AG08395 (cell line): Measurements from ENCODE around the gene ENAH.
"Not testable (repeated sequence)": the region's sequence is repeated elsewhere in the genome, so short reads cannot be mapped to it uniquely, and the experiment has no call there.

Experiments
- DNase-seq: peaks from one replicate; pipeline ENCODE4 v3.0.0; 2012; ENCODE audit warnings: mixed read lengths, low spot score

The ENAH gene

DNA sequence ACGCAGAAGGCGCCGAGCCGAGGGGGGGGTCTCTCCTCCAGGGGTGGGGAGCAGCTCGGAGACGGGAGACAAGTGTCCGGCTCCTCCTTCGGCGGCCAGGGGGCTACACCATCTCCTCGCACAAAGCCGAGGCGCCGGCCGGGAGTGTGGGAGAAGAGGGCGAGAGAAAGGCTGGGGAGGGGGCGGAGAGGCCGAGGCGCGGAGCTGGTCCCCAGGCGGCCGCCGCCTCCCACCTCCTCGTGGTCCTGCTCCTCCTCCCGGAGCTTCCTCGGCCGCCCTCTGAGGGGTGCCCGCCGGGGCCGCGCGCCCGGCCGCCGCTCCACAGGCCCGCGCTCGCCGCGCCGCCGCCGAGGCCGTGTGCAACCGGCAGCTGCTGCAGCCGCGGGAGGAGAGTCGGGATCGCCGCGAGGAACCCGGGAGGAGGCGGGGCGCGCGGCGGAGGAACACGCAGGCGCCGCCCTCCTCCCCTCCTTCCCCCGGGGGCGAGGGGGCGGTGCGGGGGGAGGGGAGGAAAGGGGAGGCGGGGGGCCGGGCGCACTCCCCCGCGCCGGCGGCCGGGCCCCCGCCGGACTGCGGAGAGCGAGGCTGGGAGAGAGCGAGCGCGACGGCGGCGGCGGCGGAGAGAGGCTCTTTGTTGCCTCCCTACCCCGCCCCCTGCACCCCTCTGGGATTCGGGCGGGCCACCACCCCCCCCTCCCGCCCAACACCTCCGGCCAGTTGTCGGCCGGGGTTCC, at the start of gene ENAH:
Gene ENAH, minus strand, starts transcription at position 395 of the 734 bp plus-strand sequence. CDS start 433 bp downstream, outside the sequence.
- DNase-seq = peak; percentile 87

DNA sequence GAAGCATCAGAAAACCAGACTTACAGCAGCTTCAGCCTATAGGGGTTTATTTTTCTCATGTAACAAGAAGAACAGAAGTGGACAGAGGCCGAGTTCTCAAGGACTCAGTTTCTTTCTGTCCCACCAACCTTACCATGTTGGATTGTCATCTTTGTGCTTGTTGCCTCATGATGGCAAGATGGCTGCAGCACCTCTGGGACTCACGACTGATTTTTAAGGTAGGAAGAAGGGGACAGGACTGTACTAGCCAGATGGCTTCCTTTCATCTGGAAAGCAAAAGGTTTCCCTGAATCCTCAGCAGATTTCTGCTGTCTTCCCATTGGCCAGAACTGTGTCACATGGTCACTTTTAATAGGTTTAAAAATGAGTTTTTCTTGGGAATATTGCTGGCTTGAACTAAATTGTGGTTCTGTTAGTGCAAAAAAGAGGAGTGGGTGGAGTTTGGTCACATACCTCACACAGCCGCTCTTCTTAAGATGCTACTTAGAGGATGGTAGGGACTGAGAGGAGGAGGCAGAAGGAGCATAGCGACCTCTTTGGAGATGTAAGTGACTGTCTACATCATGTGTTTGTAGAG, 48.1 kb upstream of the ENAH start:
- peak; percentile 43 for DNase-seq

DNA sequence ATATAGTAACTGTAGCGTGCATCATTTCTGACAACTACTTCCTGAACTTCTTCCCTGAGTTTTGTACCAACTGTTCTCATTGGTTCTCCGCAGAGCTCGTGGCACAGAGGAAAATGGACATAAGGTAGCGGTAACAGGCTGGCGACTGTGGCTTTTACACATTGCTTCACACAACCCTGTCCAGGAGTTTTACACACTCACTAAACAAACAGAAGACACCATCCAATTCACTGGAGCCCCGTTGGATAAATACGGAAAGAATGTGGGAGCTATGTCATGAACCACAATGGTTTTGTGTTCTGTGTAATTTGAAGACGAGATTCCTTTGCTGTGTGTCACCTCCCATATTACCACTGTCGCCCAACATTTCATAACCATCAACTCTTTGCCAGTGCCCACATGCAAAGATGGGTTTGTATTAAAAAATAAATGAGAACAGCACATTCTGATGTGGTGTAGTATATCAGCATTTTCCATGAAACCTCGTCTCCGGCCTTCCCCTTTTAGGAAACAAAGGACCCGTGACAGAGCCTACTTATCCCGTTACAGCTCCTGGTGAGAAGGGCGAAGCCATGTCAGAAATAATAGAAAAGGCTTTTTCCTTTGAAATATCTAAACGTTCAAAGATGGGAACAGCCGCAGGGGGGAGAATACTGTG, 47.4 kb upstream of the ENAH start:
- DNase-seq = peak; percentile 90

DNA sequence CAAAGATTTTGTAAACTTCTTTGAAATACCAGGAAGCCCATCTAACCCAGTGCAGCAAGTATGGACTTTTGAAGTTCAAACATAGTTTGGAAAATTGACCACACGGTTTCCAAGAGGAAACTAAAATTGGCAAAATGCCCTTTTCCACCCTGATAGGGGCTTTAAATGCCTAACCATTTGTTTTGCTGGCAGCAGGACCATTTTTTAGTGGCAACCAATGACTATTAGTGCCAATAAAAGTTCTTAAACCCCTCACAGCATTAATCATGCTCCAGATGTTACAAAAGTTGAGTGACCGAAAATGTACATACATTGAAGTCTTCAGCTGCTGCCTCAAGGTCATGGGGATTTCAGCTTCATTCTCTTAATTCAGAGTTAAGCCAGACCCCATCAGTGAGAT, 46.4 kb upstream of the ENAH start:
- DNase-seq = no peak

DNA sequence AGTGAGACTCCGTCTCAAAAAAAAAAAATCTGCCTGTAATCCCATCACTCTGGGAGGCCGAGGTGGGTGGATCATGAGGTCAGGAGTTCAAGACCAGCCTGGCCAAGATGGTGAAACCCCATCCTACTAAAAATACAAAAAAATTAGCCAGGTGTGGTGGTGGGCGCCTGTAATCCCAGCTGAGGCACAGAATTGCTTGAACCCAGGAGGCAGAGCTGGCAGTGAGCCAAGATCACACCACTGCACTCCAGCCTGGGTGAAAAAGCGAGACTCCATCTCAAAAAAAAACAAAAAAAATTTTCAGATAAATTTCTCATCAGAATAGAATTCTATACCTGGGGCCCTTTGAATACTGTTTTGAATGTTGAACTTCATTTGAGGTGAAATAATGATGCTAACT, 45.3 kb upstream of the ENAH start:
- not testable (repeated sequence) for DNase-seq

DNA sequence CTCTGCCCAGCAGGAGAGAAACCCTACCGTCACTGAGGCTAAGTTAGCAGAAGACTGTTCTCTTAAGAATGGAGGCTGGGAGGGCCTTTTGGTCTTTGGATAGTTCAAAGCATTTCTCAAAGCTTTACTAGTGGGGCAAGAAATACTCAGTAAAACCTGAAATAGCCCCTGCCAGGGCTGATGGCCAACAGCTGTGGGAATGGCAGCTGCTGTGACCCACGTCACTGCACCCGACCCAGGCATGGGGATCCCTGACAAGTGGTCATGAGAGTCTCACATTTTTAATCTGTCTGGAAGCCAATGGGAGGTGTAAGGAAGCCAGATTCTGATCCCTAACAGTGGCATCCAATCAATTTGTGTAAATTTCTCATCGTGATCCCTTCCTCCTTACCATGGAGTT, 44.5 kb upstream of the ENAH start:
- no peak for DNase-seq

DNA sequence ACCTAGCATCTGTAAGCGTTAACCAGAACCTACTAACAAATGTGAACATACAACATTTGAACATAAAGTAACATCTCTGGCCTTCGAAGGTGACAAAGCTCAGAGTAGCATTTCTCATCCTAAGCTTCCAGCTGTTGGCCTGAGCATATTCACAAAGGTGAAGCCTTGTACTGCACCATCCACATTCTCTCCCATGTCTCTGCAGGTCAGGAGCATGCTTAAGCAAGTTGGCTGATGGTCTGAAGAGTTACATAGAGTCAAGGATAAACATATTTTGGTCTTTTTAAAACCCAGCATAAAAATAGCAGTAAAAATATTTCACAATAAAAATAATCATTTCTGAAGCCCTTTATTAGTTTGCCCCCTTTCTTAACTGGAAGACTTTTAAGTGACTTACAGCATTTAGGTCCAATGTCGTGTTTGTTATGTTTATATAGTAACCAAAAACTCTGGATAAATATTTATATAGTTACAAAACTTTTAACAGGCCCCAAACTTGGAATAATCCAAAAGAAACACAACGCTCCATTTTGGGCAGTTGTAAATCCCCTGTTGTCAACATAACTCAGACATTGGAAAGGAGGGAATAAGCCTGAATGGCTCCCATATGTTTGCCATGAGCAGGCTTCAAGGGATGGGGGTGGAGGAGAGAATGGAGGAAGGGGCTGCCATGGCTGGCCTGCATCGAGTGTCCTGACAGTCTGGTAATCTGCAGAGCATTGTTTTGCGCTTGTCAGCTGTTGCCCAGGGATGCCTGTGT, 42.8 kb upstream of the ENAH start:
- no peak for DNase-seq

DNA sequence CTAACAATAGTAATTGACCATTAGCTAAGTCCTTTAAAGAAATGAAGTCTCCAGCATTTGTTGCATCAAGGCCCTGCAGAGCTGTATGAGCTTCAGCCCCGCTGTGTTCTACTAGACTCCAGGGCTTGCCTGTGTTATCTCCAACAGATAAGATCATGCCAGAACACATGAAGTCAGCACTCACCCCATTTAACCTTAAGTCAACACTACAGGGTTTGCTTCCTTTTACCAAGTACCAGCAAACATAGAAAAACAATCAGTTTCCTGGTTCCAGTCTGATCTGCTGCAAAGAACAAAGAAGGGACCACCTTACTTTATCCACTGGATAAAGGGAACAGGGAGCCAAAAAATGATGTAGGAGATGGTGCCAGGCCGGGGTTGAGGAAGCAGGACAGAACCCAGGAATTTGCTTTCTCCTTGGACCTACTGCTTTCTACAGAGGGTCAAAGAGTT, 41.3 kb upstream of the ENAH start:
- DNase-seq = no peak

DNA sequence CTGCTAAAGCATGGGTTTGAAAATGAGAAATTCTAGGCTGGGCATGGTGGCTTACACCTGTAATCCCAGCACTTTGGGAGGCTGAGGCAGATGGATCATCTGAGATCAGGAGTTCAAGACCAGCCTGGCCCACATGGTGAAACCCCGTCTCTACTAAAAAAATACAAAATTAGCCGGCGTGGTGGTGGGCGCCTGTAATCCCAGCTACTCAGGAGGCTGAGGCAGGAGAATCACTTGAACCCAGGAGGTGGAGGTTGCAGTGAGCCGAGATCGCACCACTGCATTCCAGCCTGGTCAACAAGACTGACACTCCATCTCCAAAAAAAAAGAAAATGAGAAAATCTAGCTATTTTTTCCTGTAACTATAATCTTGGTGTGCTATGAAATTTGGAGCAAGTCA, 40.8 kb upstream of the ENAH start:
- DNase-seq = not testable (repeated sequence)

DNA sequence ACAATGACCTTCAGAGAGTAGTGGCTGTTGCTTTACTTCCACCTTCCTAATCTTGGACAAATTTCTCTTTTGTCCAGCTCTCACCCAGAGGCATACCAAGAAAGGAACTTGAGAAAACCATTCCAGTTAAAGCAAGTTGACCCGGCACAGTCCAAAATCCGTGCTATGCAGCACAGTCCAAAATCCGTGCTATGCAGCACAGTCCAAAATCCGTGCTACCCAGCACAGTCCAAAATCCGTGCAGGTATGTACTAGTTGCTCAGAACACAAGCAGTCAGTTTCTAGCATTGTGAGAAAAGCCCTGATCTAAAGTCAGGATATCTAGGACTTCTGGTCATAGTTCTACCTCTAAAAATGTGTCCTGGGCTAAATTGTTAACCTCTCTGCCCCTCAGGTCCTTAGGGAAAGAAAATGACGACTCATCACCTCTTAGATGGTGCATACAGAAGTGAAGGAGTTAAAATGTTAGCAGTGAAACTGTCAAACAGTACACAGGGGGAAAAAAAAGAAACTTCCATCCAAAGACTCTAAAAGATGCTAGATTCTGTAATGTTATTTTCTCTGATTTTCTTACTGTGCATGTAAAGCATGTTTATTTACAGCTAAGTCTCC, 40.3 kb upstream of the ENAH start:
- DNase-seq = no peak

DNA sequence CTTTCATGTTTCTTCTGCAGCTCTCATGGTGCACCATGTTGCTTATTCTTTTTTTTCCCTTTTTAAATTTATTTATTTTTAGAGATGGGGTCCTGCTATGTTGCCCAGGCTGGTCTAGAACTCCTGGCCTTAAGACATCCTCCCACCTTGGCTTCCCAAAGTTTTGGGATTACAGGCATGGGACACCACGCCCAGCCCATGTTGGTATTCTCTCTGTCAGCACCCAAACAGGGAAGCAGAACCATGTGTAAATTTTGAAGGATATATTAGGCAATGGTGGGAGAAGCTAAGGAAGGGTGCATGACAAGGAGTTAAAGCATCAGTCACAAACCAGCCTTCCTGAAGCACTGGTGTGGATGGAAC, 39.6 kb upstream of the ENAH start:
- DNase-seq = no peak

DNA sequence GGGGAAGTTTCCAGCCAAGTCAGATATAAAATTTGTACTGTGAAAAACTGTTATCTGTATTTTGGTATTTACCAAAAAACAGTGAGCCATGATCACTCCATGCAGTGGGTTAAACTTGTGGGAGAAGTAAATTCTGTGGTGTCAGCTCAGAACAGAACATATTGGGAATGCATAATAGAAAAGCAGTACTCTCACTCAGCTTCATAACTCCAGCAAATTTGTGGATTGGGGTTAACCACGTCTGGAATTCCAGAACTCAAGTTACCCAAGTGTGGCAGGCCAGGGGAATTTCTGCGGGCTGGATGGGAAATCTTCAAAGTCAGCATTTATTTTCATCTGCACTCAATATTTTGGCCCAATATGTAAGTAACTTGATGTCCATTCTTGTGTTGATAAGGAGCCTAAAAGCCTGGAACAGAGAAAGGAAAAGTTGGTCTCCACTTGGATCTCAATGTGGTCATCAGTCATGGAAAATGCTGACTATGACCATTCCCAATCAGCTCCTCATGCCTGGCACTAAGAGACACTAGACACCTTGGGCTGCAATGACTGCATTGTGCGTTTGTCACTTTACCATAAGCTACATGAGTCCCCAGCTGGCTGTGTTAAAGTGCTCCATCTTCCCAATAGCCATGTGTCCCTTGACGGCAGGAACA, 39.1 kb upstream of the ENAH start:
- DNase-seq = peak; percentile 80

DNA sequence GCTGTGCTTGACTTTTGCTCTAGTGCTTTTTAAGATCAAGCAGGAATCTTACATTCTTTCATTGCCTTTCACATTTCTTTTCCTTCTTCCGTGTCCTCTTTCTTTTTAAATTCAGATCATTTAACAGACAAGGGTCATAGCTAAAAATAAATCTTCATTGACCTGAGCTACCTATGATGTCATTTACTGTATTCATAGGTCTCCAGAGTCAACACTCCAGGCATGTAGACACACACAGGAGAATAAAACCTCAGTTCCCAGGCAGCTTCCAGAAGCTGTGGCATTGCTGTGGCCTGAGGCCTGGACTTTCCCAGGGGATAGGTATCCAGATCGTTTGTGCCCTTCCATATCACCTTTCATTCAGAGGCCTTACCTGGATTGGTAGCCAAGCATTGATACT, 38.5 kb upstream of the ENAH start:
- DNase-seq = peak; percentile 38

DNA sequence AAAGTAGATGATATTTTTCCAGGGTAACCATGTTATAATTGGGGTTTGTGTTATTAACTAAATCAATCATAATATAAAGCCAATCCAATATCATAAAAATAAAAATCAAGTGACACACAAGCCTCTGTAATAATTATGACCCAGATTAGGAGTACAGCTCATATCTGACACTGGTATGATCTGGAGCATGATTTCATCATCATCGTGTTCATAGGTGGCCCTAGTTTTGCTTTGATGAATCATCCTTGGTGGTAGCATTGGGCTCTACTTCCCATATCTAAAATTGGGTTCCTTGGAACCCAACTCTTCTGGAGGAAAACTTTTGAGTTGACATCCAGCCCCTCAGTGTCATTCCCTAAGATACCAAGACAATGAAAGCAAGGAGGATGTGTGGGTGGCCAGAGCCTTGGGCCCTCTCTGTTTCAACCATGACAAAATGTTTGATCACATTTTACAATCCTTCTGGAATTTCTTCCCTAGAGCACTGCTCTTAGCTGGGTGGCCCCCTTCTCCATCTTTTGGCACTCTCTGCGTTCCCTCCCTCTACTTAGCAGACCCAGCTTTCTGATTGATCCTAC, 37.0 kb upstream of the ENAH start:
- DNase-seq = no peak

DNA sequence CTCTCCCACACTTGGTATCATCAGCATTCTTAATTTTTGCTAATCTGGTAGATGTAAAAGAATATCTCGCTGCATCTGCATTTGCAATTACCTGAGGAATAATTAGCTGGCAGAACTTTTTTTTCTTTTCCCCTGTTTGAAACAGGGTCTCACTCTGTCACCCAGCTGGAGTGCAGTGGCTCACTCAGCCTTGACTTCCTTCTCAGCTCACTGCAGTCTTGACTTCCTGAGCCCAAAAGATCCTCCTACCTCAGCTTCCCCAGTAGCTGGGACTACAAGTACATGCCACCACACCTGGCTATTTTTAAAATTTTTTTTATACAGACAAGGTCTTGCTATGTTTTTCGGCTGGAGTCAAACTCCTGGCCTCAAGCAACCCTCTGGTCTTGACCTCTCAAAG, 35.4 kb upstream of the ENAH start:
- DNase-seq = no peak

DNA sequence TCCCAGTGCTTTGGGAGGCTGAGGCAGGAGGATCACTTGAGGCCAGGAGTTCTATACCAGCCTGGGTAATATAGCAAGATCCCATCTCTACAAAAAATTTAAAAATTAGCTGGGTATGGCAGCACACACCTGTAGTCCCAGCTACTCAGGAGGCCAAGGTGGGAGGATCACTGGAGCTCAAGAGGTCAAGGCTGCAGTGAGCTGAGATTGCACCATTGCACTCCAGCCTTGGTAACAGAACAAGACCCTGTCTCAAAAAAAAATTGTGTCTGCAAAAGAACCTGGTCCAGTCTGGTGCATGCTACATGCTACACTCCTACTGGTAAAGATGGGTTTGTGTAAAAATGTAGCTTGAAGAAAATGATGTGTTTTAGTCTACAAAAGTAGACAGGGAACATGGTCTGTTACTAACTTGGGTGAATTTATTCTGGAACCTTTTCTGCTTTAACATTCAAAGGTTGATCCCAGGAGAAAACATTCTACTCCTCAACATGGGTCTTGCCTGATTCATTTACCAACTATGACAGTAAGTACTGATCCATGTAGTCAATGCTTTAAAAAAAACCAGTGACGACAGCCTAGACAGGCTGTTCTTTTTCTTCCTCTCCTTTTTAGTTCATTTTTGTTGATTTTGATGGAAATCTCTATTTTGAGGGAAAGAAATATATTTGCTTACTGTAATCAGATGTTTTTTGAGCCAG, 32.7 kb upstream of the ENAH start:
- DNase-seq = no peak

DNA sequence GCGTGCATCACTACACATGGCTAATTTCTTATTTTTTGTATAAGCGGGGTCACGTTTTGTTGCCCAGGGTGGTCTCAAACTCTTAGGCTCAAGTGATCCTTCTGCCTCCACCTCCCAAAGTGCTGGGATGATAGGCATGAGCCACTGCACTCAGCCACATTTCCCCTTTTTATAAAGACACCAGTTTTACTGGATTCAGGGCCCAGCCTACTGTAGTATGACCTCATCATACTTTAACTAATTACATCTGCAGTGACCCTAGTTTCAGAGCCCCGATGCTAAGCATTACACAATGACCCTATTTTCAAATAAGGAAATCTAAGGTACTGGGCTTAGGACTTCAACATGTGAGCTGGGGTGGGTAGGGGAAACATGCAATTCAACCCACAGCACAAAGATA, 31.8 kb upstream of the ENAH start:
- no peak for DNase-seq

DNA sequence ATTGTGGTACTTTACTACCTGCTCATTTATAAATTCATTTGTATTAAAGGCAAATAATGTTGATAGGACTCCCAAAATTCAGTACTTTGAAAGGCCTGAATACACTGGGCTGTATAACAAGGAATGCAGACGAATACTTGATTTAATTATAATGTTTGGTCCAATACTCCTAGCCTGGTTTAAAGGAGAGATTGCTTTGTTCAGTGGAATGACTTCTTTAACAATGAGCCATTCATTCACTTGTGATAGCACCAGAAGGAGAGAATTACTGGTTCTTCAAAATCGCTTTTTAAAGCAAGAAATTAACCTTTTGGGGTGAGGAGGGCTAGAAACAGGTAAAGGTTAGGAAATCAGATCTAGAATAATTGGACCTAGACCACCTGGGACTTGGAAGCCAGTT, 28.3 kb upstream of the ENAH start:
- DNase-seq = no peak

DNA sequence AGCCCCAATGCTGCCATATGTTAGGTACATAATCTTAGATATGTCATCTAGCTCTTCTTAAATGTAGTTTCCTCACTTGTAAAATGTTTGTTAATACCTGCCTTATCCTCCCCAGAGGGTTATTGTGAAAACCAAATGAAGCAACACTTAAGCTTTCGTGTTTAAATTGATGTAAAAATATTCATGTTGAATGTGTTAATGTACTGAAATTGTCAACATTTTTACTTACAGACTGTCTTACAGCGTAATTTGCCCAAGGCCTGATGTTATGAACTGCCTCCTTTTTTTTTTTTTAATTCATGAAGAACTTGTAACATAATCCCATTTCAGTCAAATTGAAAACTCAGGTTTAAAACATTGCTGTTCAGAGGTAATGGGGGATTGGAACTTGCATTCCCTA, 25.6 kb upstream of the ENAH start:
- no peak for DNase-seq

DNA sequence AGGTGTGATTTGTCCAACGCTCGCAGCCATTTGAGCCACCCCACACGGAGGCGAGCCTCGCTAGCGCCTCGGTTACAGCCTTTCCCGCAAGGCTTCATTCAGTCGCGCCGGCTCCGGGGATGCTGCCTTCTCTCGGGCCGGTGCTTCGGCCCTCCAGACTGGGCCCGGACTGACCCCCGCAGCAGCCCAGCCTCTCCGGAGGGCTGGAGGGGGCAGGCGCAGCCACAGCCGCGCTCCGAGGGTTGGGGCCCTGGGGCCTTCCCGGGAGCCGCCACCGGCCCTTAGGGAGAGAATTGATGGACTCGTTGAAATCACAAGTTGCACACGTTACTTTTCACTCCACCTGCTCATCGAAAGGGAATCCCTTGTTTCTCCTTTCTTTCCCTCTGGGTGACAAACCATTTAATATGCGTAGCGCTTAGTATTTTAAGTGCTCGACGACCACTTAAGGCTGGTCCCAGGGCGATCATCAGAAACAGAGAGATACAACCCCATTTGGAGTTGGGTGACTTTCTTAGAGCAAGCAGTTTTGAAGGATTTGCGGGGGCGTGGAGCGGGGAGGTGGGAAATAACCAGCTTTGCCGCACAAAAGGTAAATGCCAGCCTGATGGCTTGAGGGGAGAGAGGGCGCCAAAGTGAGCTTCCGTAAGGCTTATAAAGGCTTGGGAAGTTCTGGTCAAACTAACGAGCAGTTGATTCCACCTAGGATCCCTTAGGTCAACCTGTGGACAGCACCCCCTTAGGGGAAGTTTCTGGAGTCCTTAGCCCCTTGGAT, 24.6 kb upstream of the ENAH start:
- no peak for DNase-seq
